ENCODE results near the gene NUMA1.

NUMA1 gene

GRCh38 chr11:71976551-71976950, 103.8 kb downstream of the NUMA1 start:
- Histone ChIP-seq H3K27me3 (ENCODE audit: control insufficient read depth in 1 of 2, insufficient read depth in 2 of 2, low read length in 2 of 2) (no peaks in the 10 kb centered on the region), H3K9me3 (ENCODE audit: low read length) (no peaks in the 10 kb centered on the region), H3K36me3 (ENCODE audit: insufficient read depth, low read length) (no peaks in the 10 kb centered on the region), H3K4me3 (ENCODE audit: low read depth in 1 of 2, low read length in 2 of 2) (no peak overlapping the region), H3K27ac (ENCODE audit: low read depth, low read length) (no peak overlapping the region), H3K4me1 (ENCODE audit: insufficient read depth, low read length) (no peaks in the 10 kb centered on the region), H3K9ac (ENCODE audit: low read length) (no peak overlapping the region)

GRCh38 chr11:71971680-71972079, 108.7 kb downstream of the NUMA1 start:
- H3K27me3 ChIP-seq (ENCODE audit: control insufficient read depth in 1 of 2, insufficient read depth in 2 of 2, low read length in 2 of 2): no peaks in the 10 kb centered on the region
- H3K36me3 ChIP-seq (ENCODE audit: insufficient read depth, low read length): peaks cover 4% of the 10 kb centered on the region
- H3K27ac ChIP-seq (ENCODE audit: low read depth, low read length): no peak overlapping the region
- no peak overlapping the region for H3K9ac ChIP-seq (ENCODE audit: low read length)
- H3K4me3 ChIP-seq (ENCODE audit: low read depth in 1 of 2, low read length in 2 of 2): no peak overlapping the region
- H3K9me3 ChIP-seq (ENCODE audit: low read length): no peaks in the 10 kb centered on the region
- no peaks in the 10 kb centered on the region for H3K4me1 ChIP-seq (ENCODE audit: insufficient read depth, low read length)

GRCh38 chr11:71964641-71965040, 115.7 kb downstream of the NUMA1 start:
- Histone ChIP-seq H3K27ac (ENCODE audit: low read depth, low read length) (no peak overlapping the region), H3K9me3 (ENCODE audit: low read length) (no peaks in the 10 kb centered on the region), H3K4me1 (ENCODE audit: insufficient read depth, low read length) (peaks cover 7% of the 10 kb centered on the region), H3K36me3 (ENCODE audit: insufficient read depth, low read length) (peaks cover 13% of the 10 kb centered on the region), H3K27me3 (ENCODE audit: control insufficient read depth in 1 of 2, insufficient read depth in 2 of 2, low read length in 2 of 2) (no peaks in the 10 kb centered on the region), H3K9ac (ENCODE audit: low read length) (no peak overlapping the region), H3K4me3 (ENCODE audit: low read depth in 1 of 2, low read length in 2 of 2) (no peak overlapping the region)

- no peak overlapping the region for H3K27ac ChIP-seq (ENCODE audit: low read depth, low read length)
- H3K4me1 ChIP-seq (ENCODE audit: insufficient read depth, low read length): peaks cover 7% of the 10 kb centered on the region
- no peaks in the 10 kb centered on the region for H3K9me3 ChIP-seq (ENCODE audit: low read length)
- no peak overlapping the region for H3K9ac ChIP-seq (ENCODE audit: low read length)
- no peak overlapping the region for H3K4me3 ChIP-seq (ENCODE audit: low read depth in 1 of 2, low read length in 2 of 2)
- H3K36me3 ChIP-seq (ENCODE audit: insufficient read depth, low read length): peaks cover 13% of the 10 kb centered on the region
- no peaks in the 10 kb centered on the region for H3K27me3 ChIP-seq (ENCODE audit: control insufficient read depth in 1 of 2, insufficient read depth in 2 of 2, low read length in 2 of 2)
Observed at GRCh38 chr11:71963468-71963867, 116.9 kb downstream of the NUMA1 start.

- peaks cover 7% of the 10 kb centered on the region for H3K4me1 ChIP-seq (ENCODE audit: insufficient read depth, low read length)
- H3K9ac ChIP-seq (ENCODE audit: low read length): no peak overlapping the region
- no peaks in the 10 kb centered on the region for H3K9me3 ChIP-seq (ENCODE audit: low read length)
- peaks cover 13% of the 10 kb centered on the region for H3K36me3 ChIP-seq (ENCODE audit: insufficient read depth, low read length)
- no peaks in the 10 kb centered on the region for H3K27me3 ChIP-seq (ENCODE audit: control insufficient read depth in 1 of 2, insufficient read depth in 2 of 2, low read length in 2 of 2)
- no peak overlapping the region for H3K27ac ChIP-seq (ENCODE audit: low read depth, low read length)
- H3K4me3 ChIP-seq (ENCODE audit: low read depth in 1 of 2, low read length in 2 of 2): no peak overlapping the region
Observed at GRCh38 chr11:71962428-71963038, 117.8 kb downstream of the NUMA1 start.

- peaks cover 6% of the 10 kb centered on the region for H3K36me3 ChIP-seq (ENCODE audit: insufficient read depth, low read length)
- no peak overlapping the region for H3K27ac ChIP-seq (ENCODE audit: low read depth, low read length)
- no peaks in the 10 kb centered on the region for H3K9me3 ChIP-seq (ENCODE audit: low read length)
- no peak overlapping the region for H3K9ac ChIP-seq (ENCODE audit: low read length)
- no peak overlapping the region for H3K4me3 ChIP-seq (ENCODE audit: low read depth in 1 of 2, low read length in 2 of 2)
- no peaks in the 10 kb centered on the region for H3K27me3 ChIP-seq (ENCODE audit: control insufficient read depth in 1 of 2, insufficient read depth in 2 of 2, low read length in 2 of 2)
- no peaks in the 10 kb centered on the region for H3K4me1 ChIP-seq (ENCODE audit: insufficient read depth, low read length)
Observed at GRCh38 chr11:71955898-71956456, 124.4 kb downstream of the NUMA1 start.

All from muscle layer of colon (tissue), 2 donors.